Activated T-cell treated with anti-CD3 and anti-CD28 coated beads, Interleukin-2, amount 50 U/mL, for 24 hours (primary cell): Measurements from ENCODE around the gene KIRREL1.

Source experiments
- DNase-seq: peaks from one replicate; pipeline ENCODE4 v3.0.0-alpha.2; 2020
- H3K27ac Mint-ChIP-seq: 2 replicates; pipeline ENCODE4 v1.8.0; 2020; ENCODE audit warnings: mild to moderate bottlenecking, mixed read lengths
- H3K27me3 Mint-ChIP-seq: 2 replicates; pipeline ENCODE4 v1.8.0; 2020; ENCODE audit warnings: mixed read lengths
- H3K36me3 Mint-ChIP-seq: 2 replicates; pipeline ENCODE4 v1.8.0; 2020; ENCODE audit warnings: low read depth, mixed read lengths
- H3K4me1 Mint-ChIP-seq: 2 replicates; pipeline ENCODE4 v1.8.0; 2020; ENCODE audit warnings: low read depth, mixed read lengths
- H3K4me3 Mint-ChIP-seq: 2 replicates; pipeline ENCODE4 v1.8.0; 2020; ENCODE audit warnings: mild to moderate bottlenecking, moderate library complexity, mixed read lengths
- H3K9me3 Mint-ChIP-seq: 2 replicates; pipeline ENCODE4 v1.8.0; 2020; ENCODE audit warnings: mixed read lengths

KIRREL1 gene

GRCh38 chr1:158077411-158078256, 84.2 kb downstream of the KIRREL1 start:
- Mint-ChIP-seq H3K9me3 (no peaks in the 10 kb centered on the region), H3K36me3 (no peaks in the 10 kb centered on the region), H3K27me3 (peaks cover 2% of the 10 kb centered on the region)

DNA sequence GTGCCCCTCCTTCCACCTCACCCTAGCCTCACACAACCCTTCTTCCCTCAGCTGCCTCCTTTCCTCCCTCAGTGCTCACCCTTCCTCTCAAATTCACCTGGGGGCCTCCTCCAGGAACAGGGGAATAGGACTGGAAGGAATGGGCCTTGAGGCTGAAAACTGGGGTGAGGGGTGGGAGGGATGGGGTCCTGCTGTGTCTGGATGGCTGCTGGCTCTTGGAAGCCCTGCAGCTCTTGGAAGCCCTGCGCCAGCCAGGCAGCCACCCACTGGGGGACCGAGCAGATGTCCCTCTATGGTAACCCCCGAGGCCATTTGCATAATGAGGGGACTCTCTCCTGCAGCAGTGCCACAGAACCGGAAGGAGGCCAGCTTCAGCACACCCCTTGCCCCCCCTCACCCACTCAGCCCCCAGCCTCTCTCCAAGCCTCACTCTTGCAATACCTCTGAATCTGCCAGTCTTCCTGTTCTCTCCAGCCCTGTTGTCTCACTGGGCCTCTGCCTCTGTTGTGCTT, 85.2 kb downstream of the KIRREL1 start:
- H3K27ac Mint-ChIP-seq: no peak overlapping the region
- DNase-seq: no peak
- H3K9me3 Mint-ChIP-seq: no peaks in the 10 kb centered on the region
- H3K4me3 Mint-ChIP-seq: no peak overlapping the region
- H3K27me3 Mint-ChIP-seq: no peaks in the 10 kb centered on the region
- H3K4me1 Mint-ChIP-seq: no peaks in the 10 kb centered on the region
- H3K36me3 Mint-ChIP-seq: no peaks in the 10 kb centered on the region

More at GRCh38 chr1:158077411-158078256, 84.2 kb downstream of the KIRREL1 start:
- H3K4me3 Mint-ChIP-seq: no peak overlapping the region
- no peak overlapping the region for H3K27ac Mint-ChIP-seq
- H3K4me1 Mint-ChIP-seq: no peaks in the 10 kb centered on the region
- no peak for DNase-seq

- Mint-ChIP-seq H3K4me3 (no peak overlapping the region), H3K36me3 (no peaks in the 10 kb centered on the region), H3K27me3 (no peaks in the 10 kb centered on the region), H3K27ac (no peak overlapping the region), H3K9me3 (no peaks in the 10 kb centered on the region), H3K4me1 (no peaks in the 10 kb centered on the region)
- no peak for DNase-seq
Observed at GRCh38 chr1:158080066-158080465, 86.6 kb downstream of the KIRREL1 start.

GRCh38 chr1:158084336-158084735, 90.9 kb downstream of the KIRREL1 start:
- no peak overlapping the region for H3K27ac Mint-ChIP-seq
- H3K36me3 Mint-ChIP-seq: no peaks in the 10 kb centered on the region

DNA sequence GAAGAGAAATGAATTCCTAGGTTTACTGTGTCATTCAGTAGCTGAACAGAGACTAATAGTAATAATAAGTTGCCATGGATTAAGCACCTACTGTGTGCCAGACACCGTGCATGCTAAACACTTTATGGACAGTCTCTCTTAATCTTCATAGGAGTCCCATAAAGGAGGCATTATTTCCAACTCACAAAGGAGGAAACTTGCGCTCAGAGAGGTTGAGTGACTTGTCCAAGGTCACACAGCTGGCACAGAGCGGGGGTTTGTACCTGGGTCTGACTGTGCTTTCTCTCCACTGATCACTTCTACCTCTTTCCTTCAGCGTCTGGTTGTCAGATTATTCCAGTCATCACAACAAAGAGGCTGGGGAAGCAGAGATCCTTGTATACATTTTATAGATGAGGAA, 91.3 kb downstream of the KIRREL1 start:
- Mint-ChIP-seq H3K4me1 (no peaks in the 10 kb centered on the region), H3K36me3 (no peaks in the 10 kb centered on the region), H3K4me3 (no peak overlapping the region), H3K27me3 (no peaks in the 10 kb centered on the region), H3K27ac (no peak overlapping the region), H3K9me3 (no peaks in the 10 kb centered on the region)
- DNase-seq: no peak

More at GRCh38 chr1:158084336-158084735, 90.9 kb downstream of the KIRREL1 start:
- no peaks in the 10 kb centered on the region for H3K27me3 Mint-ChIP-seq
- no peak overlapping the region for H3K4me3 Mint-ChIP-seq
- no peaks in the 10 kb centered on the region for H3K9me3 Mint-ChIP-seq
- no peaks in the 10 kb centered on the region for H3K4me1 Mint-ChIP-seq
- DNase-seq: no peak

- no peaks in the 10 kb centered on the region for H3K36me3 Mint-ChIP-seq
- peaks cover 3% of the 10 kb centered on the region for H3K27me3 Mint-ChIP-seq
- H3K4me1 Mint-ChIP-seq: no peaks in the 10 kb centered on the region
- no peak for DNase-seq
- no peak overlapping the region for H3K27ac Mint-ChIP-seq
- H3K4me3 Mint-ChIP-seq: no peak overlapping the region
- H3K9me3 Mint-ChIP-seq: no peaks in the 10 kb centered on the region
Observed at GRCh38 chr1:158087320-158087927, 94.0 kb downstream of the KIRREL1 start.

GRCh38 chr1:158089476-158089875, 96.0 kb downstream of the KIRREL1 start:
- DNase-seq: no peak
- Mint-ChIP-seq H3K27ac (no peak overlapping the region), H3K4me1 (no peaks in the 10 kb centered on the region), H3K9me3 (no peaks in the 10 kb centered on the region), H3K27me3 (peaks cover 3% of the 10 kb centered on the region), H3K4me3 (no peak overlapping the region), H3K36me3 (no peaks in the 10 kb centered on the region)

GRCh38 chr1:158089925-158090637, 96.6 kb downstream of the KIRREL1 start:
- H3K27me3 Mint-ChIP-seq: peaks cover 3% of the 10 kb centered on the region
- H3K4me1 Mint-ChIP-seq: no peaks in the 10 kb centered on the region
- no peak overlapping the region for H3K27ac Mint-ChIP-seq
- no peaks in the 10 kb centered on the region for H3K9me3 Mint-ChIP-seq
- no peak for DNase-seq
- no peak overlapping the region for H3K4me3 Mint-ChIP-seq
- no peaks in the 10 kb centered on the region for H3K36me3 Mint-ChIP-seq

GRCh38 chr1:158093376-158093775, 99.9 kb downstream of the KIRREL1 start:
- no peaks in the 10 kb centered on the region for H3K36me3 Mint-ChIP-seq
- H3K4me1 Mint-ChIP-seq: no peaks in the 10 kb centered on the region
- H3K27me3 Mint-ChIP-seq: peaks cover 3% of the 10 kb centered on the region
- no peak overlapping the region for H3K4me3 Mint-ChIP-seq
- no peaks in the 10 kb centered on the region for H3K9me3 Mint-ChIP-seq
- DNase-seq: no peak
- no peak overlapping the region for H3K27ac Mint-ChIP-seq

GRCh38 chr1:158094571-158094970, 101.1 kb downstream of the KIRREL1 start:
- Mint-ChIP-seq H3K4me3 (no peak overlapping the region), H3K9me3 (no peaks in the 10 kb centered on the region), H3K27me3 (peaks cover 3% of the 10 kb centered on the region), H3K27ac (no peak overlapping the region), H3K36me3 (no peaks in the 10 kb centered on the region), H3K4me1 (no peaks in the 10 kb centered on the region)
- no peak for DNase-seq

DNA sequence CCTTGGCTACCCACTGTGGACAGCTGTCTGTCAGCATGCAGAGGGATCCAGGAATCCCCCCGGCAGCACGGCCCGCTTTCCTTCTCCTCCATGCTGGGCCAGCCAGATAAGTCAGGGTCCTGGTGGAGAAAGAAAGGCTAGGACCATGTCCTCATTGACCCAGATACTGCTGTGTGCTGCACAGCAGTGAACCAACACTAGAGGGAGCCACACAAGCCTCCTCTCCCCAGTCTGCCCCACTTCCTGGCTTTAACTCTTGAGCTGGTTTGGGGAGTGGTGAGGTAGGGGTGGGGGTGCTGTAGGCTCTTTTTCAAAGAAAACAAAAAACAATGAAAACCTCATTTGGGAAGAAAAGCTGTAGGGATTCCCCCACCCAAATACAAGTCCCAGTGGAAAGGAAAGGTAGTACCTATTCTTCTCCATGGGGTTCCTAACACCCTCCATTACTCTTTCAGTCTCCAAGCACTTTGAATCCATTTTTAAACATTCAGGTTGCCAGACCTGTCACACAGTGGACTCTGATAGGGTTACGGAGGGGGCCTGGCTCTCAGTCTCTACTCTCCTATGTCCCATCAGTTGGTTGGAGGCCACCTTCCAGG, 102.4 kb downstream of the KIRREL1 start:
- Mint-ChIP-seq H3K4me1 (no peaks in the 10 kb centered on the region), H3K9me3 (no peaks in the 10 kb centered on the region), H3K27ac (no peak overlapping the region), H3K4me3 (no peak overlapping the region), H3K27me3 (peaks cover 3% of the 10 kb centered on the region), H3K36me3 (no peaks in the 10 kb centered on the region)
- DNase-seq: no peak

DNA sequence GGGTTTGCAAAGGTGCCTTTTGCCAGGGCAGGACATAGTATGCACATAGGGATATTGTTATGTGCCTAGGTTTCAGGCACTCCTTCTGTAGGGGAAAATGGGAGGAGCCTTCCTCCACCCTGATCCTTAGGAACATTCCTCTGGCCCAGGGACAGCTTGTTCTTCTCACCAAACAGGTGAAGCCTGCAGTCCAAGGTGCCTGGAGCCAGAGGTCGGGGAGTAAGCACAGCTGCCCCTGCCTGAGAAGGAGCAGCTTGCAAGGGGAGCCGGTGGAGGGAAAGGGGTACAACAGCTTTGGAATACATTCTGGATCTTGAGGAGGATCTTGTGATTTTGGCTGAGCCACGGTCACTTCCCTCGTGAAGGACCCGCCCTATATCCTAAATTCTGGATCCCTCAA, 104.8 kb downstream of the KIRREL1 start:
- Mint-ChIP-seq H3K27ac (no peak overlapping the region), H3K9me3 (no peaks in the 10 kb centered on the region), H3K4me1 (peaks cover 8% of the 10 kb centered on the region), H3K27me3 (no peaks in the 10 kb centered on the region), H3K4me3 (no peak overlapping the region), H3K36me3 (no peaks in the 10 kb centered on the region)
- DNase-seq: no peak

DNA sequence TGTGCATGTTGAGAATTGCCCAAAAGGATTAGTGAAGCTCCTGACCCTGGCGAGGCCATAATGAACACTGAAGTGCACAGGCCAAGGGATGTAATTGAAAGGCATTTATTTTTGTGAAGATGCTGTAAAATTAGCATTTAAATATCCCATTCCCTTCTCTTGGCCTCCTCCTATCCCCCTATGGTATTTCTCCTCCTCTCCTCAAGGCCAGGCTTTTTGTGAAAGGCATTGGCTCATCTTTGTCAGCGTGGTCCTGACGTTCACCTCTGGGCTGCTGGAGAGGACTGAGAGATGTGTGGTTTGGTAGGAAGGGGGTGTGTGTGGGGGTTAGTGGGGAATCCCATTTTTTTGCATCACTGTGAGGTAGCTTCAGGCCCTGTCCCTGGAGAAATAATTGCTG, 105.7 kb downstream of the KIRREL1 start:
- Mint-ChIP-seq H3K4me3 (no peak overlapping the region), H3K36me3 (no peaks in the 10 kb centered on the region), H3K27me3 (no peaks in the 10 kb centered on the region), H3K9me3 (no peaks in the 10 kb centered on the region), H3K27ac (no peak overlapping the region), H3K4me1 (peaks cover 8% of the 10 kb centered on the region)
- no peak for DNase-seq

GRCh38 chr1:158100498-158100897, 107.1 kb downstream of the KIRREL1 start:
- DNase-seq: no peak
- Mint-ChIP-seq H3K4me3 (no peak overlapping the region), H3K9me3 (no peaks in the 10 kb centered on the region), H3K4me1 (peaks cover 8% of the 10 kb centered on the region), H3K36me3 (no peaks in the 10 kb centered on the region), H3K27ac (no peak overlapping the region), H3K27me3 (peaks cover 6% of the 10 kb centered on the region)
